Right lobe of liver (tissue), 6 donors: Measurements from ENCODE around the gene NHSL2. TPM values are rescaled to one million over a fixed set of nuclear protein-coding genes. Genes with fewer than 3 reads are reported as not detected.
"Not testable (repeated sequence)": the region's sequence is repeated elsewhere in the genome, so short reads cannot be mapped to it uniquely, and the experiment has no call there.

Experiments
- ATAC-seq, 4 donors: fragments of 200-7000 bp; cut with Tn5 transposase; one replicate each; pipeline ENCODE4 v1.9.1; 2020; ENCODE audit warnings: mild to moderate bottlenecking in 4 of 4, moderate library complexity in 4 of 4
- DNase-seq, 3 donors: peaks; one replicate each; pipeline ENCODE4 v3.0.0-alpha.2; 2020
- H3K27ac ChIP-seq, 3 donors: fragments of 200-600 bp; one replicate each; pipeline ENCODE4 v1.8.0; 2022
- H3K27me3 ChIP-seq, 2 donors: fragments of 200-600 bp; one replicate each; pipeline ENCODE4 v1.8.0; 2022
- H3K36me3 ChIP-seq, 4 donors: fragments of 200-600 bp; sonication (generic) in 1 of 4; one replicate each; pipeline versions ENCODE4 v1.5.1 to v1.8.0; 2017 to 2022; ENCODE audit warnings: control low read depth in 1 of 4
- H3K4me1 ChIP-seq, 4 donors: fragments of 200-600 bp; sonication (generic) in 1 of 4; one replicate each; pipeline versions ENCODE4 v1.5.1 to v1.8.0; 2017 to 2022; ENCODE audit warnings: control low read depth in 1 of 4
- H3K4me3 ChIP-seq, 3 donors: fragments of 200-600 bp; one replicate each; pipeline ENCODE4 v1.8.0; 2022
- H3K9me3 ChIP-seq, 4 donors: fragments of 200-600 bp; sonication (generic) in 1 of 4; one replicate each; pipeline versions ENCODE4 v1.5.1 to v1.8.0; 2017 to 2022; ENCODE audit warnings: control low read depth in 1 of 4
- POLR2A ChIP-seq: fragments of 450-650 bp; IDR thresholded peaks from one replicate; pipeline ENCODE4 v1.6.1; 2017; ENCODE audit warnings: antibody characterized with exemption, mild to moderate bottlenecking
- WGBS: methylation state at CpG from one replicate; pipeline ENCODE4 v1.1.6; 2018; ENCODE audit warnings: low coverage, low lambda C conversion rate; ENCODE audit not compliant: insufficient coverage; ENCODE audit errors: missing lambda C conversion rate; 5-methylcytosine and 5-hydroxymethylcytosine counted together
- intact Hi-C, 2 donors: fragments of 100-400 bp; cut with DNase I; formaldehyde crosslinking; loops; one replicate each; pipeline versions ENCODE4 v1.11.2 to v1.14.1; 2022
- total RNA-seq, 6 experiments: library from RNA; depleted of rRNA in 2 of 6; stranded (reverse); fragments of >200 nt in 2 of 6; fragmentation: NEBNext Ultra II Directional in 3 of 6; extraction: Animal tissue kit (Norgen Biotek cat#: 25700) in 3 of 6; gene quantifications; one replicate each; pipeline versions ENCODE4 v1.1.0 to v1.2.4, GENCODE V29; 2016 to 2023
- TF ChIP-seq, protein P1 (sequence below), 4 donors: fragments of 200-600 bp in 3 of 4; fragments of 450-650 bp in 1 of 4; IDR thresholded peaks; one replicate each; pipeline versions ENCODE4 v1.5.1 to v1.8.0; 2016 to 2022; ENCODE audit warnings: antibody characterized with exemption in 4 of 4, mild to moderate bottlenecking in 2 of 4
- donor health status: DM: no; HTN: yes; CAD: no.
- donor health status: DM: no; HTN: no; CAD: no.
- donor health status: DM: no; HTN: no; CAD: no.
- donor health status: DM: no; HTN: yes; CAD: no.
- donor health status: DM: no; HTN: yes; CAD: no.

The NHSL2 gene
- total RNA-seq, 6 experiments from 2014 or later, result 0.81 to 2.1 (median 1.3) TPM

GRCh38 chrX:72169008-72169728, 258.5 kb downstream of the NHSL2 start:
- DNase-seq, result no peak
- ATAC-seq, result peak in 3 of 4 donors; percentile 23 to 37 (median 36)
- H3K4me3 ChIP-seq, result no peak overlapping the region
- no peak overlapping the region for H3K27ac ChIP-seq
- H3K27me3 ChIP-seq, result no peaks in the 10 kb centered on the region
- H3K4me1 ChIP-seq, result no peaks in the 10 kb centered on the region
- H3K36me3 ChIP-seq, result no peaks in the 10 kb centered on the region
- no peaks in the 10 kb centered on the region for H3K9me3 ChIP-seq
- TF ChIP-seq POLR2A, result no peak
- TF ChIP-seq, protein P1, sequence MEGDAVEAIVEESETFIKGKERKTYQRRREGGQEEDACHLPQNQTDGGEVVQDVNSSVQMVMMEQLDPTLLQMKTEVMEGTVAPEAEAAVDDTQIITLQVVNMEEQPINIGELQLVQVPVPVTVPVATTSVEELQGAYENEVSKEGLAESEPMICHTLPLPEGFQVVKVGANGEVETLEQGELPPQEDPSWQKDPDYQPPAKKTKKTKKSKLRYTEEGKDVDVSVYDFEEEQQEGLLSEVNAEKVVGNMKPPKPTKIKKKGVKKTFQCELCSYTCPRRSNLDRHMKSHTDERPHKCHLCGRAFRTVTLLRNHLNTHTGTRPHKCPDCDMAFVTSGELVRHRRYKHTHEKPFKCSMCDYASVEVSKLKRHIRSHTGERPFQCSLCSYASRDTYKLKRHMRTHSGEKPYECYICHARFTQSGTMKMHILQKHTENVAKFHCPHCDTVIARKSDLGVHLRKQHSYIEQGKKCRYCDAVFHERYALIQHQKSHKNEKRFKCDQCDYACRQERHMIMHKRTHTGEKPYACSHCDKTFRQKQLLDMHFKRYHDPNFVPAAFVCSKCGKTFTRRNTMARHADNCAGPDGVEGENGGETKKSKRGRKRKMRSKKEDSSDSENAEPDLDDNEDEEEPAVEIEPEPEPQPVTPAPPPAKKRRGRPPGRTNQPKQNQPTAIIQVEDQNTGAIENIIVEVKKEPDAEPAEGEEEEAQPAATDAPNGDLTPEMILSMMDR (IDR thresholded peaks at IDR 0.05), result no peak
- 52% methylated on average over 5 of the region's 6 CpGs for WGBS
- intact Hi-C loops, result no loop called here

DNA sequence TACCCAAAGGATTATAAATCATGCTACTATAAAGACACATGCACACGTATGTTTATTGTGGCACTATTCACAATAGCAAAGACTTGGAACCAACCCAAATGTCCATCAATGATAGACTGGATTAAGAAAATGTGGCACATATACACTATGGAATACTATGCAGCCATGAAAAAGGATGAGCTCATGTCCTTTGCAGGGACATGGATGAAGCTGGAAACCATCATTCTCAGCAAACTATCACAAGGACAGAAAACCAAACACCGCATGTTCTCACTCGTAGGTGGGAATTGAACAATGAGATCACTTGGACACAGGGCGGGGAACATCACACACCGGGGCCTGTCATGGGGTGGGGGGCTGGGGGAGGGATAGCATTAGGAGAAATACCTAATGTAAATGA, 265.6 kb downstream of the NHSL2 start:
- 79% methylated on average over 5 of the region's 5 CpGs for WGBS
- ATAC-seq, H3K27ac ChIP-seq, H3K9me3 ChIP-seq, intact Hi-C loops, H3K4me1 ChIP-seq, DNase-seq, H3K4me3 ChIP-seq, H3K36me3 ChIP-seq, H3K27me3 ChIP-seq: not testable (repeated sequence)

DNA sequence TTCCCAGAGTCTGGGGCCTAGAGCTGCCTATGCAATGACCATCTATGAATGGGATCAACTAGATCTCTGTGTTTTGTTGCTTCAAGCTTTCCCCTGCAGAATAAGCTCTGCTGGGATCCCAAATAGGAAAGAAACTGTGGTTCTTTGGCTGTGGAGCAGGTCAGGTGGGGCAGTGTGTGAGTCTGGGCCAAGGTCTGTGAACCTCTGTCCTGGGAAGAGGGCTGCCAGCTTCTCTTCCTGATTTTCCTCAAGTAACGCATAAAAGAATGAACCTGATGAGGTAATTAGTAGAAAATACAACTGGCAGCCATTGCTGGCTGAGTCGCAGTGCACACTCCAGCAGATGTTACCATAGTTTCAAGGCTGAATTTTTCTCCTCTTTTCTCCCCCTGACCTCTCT, 266.3 kb downstream of the NHSL2 start:
- Histone ChIP-seq H3K9me3 (no peaks in the 10 kb centered on the region), H3K27ac (no peak overlapping the region), H3K4me3 (no peak overlapping the region), H3K4me1 (no peaks in the 10 kb centered on the region), H3K36me3 (no peaks in the 10 kb centered on the region), H3K27me3 (no peaks in the 10 kb centered on the region)
- DNase-seq, result no peak
- ATAC-seq, result no peak
- 64% methylated on average over 2 of the region's 2 CpGs for WGBS
- intact Hi-C loops, result no loop called here
- TF ChIP-seq, protein P1 (IDR thresholded peaks at IDR 0.05), result no peak
- no peak for TF ChIP-seq POLR2A

DNA sequence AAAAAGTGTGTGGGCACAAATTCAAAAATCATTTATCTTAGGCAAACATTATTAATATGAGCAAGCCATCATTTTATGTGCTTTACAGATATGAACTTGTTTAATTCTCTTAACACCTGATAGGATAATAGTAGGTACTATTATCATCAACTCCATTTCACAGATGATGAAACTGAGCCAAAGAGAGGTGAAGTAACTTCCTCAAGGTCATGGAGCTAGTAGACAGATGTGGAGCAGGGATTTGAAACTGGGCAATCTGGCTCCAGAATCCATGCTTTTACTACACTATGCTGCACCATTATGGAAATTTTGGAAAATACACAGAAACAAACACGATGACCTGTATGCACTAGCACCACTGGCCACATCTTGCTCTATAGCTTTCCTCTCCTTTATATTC, 269.9 kb downstream of the NHSL2 start:
- Histone ChIP-seq H3K4me3 (peak overlapping the region in 1 of 3 donors; percentile 72), H3K9me3 (no peaks in the 10 kb centered on the region), H3K27ac (no peak overlapping the region), H3K36me3 (no peaks in the 10 kb centered on the region), H3K27me3 (no peaks in the 10 kb centered on the region), H3K4me1 (peaks cover 0 to 4% (median 0%) of the 10 kb centered on the region in 4 donors)
- TF ChIP-seq, protein P1 (IDR thresholded peaks at IDR 0.05), result no peak
- TF ChIP-seq POLR2A, result no peak
- no peak for DNase-seq
- intact Hi-C loops, result no loop called here
- ATAC-seq, result no peak
- WGBS, result 33% methylated on average over 1 of the region's 1 CpG
